Measurements from ENCODE around the gene NOPCHAP1. TPM values are rescaled to one million over a fixed set of nuclear protein-coding genes. Genes with fewer than 3 reads are reported as not detected.
"Not testable (repeated sequence)": the region's sequence is repeated elsewhere in the genome, so short reads cannot be mapped to it uniquely, and the experiment has no call there.

The NOPCHAP1 gene
- 10 to 100 TPM; 10.5 to 18.0 (median 15.2) TPM for total RNA-seq
- polyA plus RNA-seq = 10 to 100 TPM; 11.6 to 11.7 TPM
- total RNA-seq = 12.0 reads per million, percentile 39 among the genes with 10 or more reads in this experiment

- H3K4me1 ChIP-seq (ENCODE audit: control insufficient read depth in 2 of 2, insufficient read depth in 2 of 2, low read length in 2 of 2) = peaks cover 12 to 13% of the 10 kb centered on the region in 2 donors
- H3K4me1 Mint-ChIP-seq = peaks cover 19 to 47% (median 37%) of the 10 kb centered on the region in 7 donors
- H3K27me3 ChIP-seq (ENCODE audit: control insufficient read depth in 2 of 2, insufficient read depth in 2 of 2, low read length in 2 of 2) = no peaks in the 10 kb centered on the region
- H3K27ac ChIP-seq (ENCODE audit: low read depth, low read length) = peak within 1 kb of the TSS; percentile 73
- POLR2A ChIA-PET = no interaction called here
- intact Hi-C loops (cut with micrococcal nuclease) = loop anchor here (1.0 to 10.0 kb wide), 12 partner anchors 28 to 1373 kb away; partner anchors contain the start of genes SLC41A2 (in 2 of the 2), WASHC4 (in 2 of the 2), C12orf75 (in 1 of the 2) and EID3 (in 1 of the 2)
- CTCF ChIA-PET = no interaction called here
- DNase-seq (peak; percentile 64 to 84 (median 78)), ATAC-seq (peak; percentile 100)
- H3K27me3 Mint-ChIP-seq = peaks cover 0 to 13% (median 5%) of the 10 kb centered on the region in 5 donors
- peaks cover 0 to 8% (median 0%) of the 10 kb centered on the region in 11 donors for H3K9me3 Mint-ChIP-seq
- peaks cover 8 to 28% (median 22%) of the 10 kb centered on the region in 5 donors for H3K36me3 Mint-ChIP-seq
- H3K36me3 ChIP-seq (ENCODE audit: control insufficient read depth in 2 of 3, insufficient read depth in 3 of 3, low read length in 3 of 3) = peaks cover 0 to 16% (median 0%) of the 10 kb centered on the region in 3 experiments
- H3K27ac Mint-ChIP-seq = peak within 1 kb of the TSS; percentile 63 to 87 (median 74)
- peak within 1 kb of the TSS; percentile 91 for H3K4me3 ChIP-seq (ENCODE audit: low read length)
- H3K4me3 Mint-ChIP-seq = peak within 1 kb of the TSS; percentile 90 to 95 (median 94)
- H3K9me3 ChIP-seq (ENCODE audit: control insufficient read depth in 2 of 3, low read length in 3 of 3) = no peaks in the 10 kb centered on the region
These were observed at the start of gene NOPCHAP1 for GRCh38 chr12:104986022-104986941. Gene NOPCHAP1 (plus strand): TSS chr12:104986316. CDS start chr12:104986353, 37 bp downstream.

- no peak overlapping the region for H3K4me3 Mint-ChIP-seq
- no peaks in the 10 kb centered on the region for H3K27me3 ChIP-seq (ENCODE audit: control insufficient read depth in 2 of 2, insufficient read depth in 2 of 2, low read length in 2 of 2)
- CTCF ChIA-PET = no interaction called here
These were observed 47.7 kb upstream of the NOPCHAP1 start for GRCh38 chr12:104938371-104938770.

GRCh38 chr12:104939089-104939488 is 47.0 kb upstream of the NOPCHAP1 start:
- ATAC-seq (no peak), DNase-seq (no peak)
- H3K36me3 ChIP-seq (ENCODE audit: control insufficient read depth in 2 of 3, insufficient read depth in 3 of 3, low read length in 3 of 3) = no peaks in the 10 kb centered on the region
- no peak overlapping the region for H3K4me3 Mint-ChIP-seq
- ChIA-PET POLR2A (no interaction called here), CTCF (no interaction called here)
- H3K4me1 Mint-ChIP-seq = peaks cover 0 to 2% (median 0%) of the 10 kb centered on the region in 7 donors
- no peak overlapping the region for H3K27ac Mint-ChIP-seq
- no peak overlapping the region for H3K27ac ChIP-seq (ENCODE audit: low read depth, low read length)
- H3K9me3 Mint-ChIP-seq = peaks cover 0 to 14% (median 5%) of the 10 kb centered on the region in 11 donors
- peaks cover 0 to 11% (median 3%) of the 10 kb centered on the region in 5 donors for H3K36me3 Mint-ChIP-seq
- intact Hi-C loops (cut with micrococcal nuclease) = no loop called here
- no peaks in the 10 kb centered on the region for H3K4me1 ChIP-seq (ENCODE audit: control insufficient read depth in 2 of 2, insufficient read depth in 2 of 2, low read length in 2 of 2)
- no peaks in the 10 kb centered on the region for H3K9me3 ChIP-seq (ENCODE audit: control insufficient read depth in 2 of 3, low read length in 3 of 3)
- H3K27me3 Mint-ChIP-seq = peaks cover 0 to 11% (median 3%) of the 10 kb centered on the region in 5 donors
- no peaks in the 10 kb centered on the region for H3K27me3 ChIP-seq (ENCODE audit: control insufficient read depth in 2 of 2, insufficient read depth in 2 of 2, low read length in 2 of 2)
- H3K4me3 ChIP-seq (ENCODE audit: low read length) = no peak overlapping the region

More at GRCh38 chr12:104938371-104938770, 47.7 kb upstream of the NOPCHAP1 start:
- no peak for ATAC-seq
- no peak overlapping the region for H3K4me3 ChIP-seq (ENCODE audit: low read length)
- intact Hi-C loops (cut with micrococcal nuclease) = no loop called here
- no peaks in the 10 kb centered on the region for H3K9me3 ChIP-seq (ENCODE audit: control insufficient read depth in 2 of 3, low read length in 3 of 3)
- no peak for DNase-seq
- Mint-ChIP-seq H3K9me3 (peaks cover 0 to 7% (median 2%) of the 10 kb centered on the region in 11 donors), H3K36me3 (peaks cover 0 to 9% (median under 1%) of the 10 kb centered on the region in 5 donors), H3K4me1 (peaks cover 0 to 2% (median 0%) of the 10 kb centered on the region in 7 donors), H3K27me3 (peaks cover 0 to 9% (median 3%) of the 10 kb centered on the region in 5 donors), H3K27ac (no peak overlapping the region)
- no peak overlapping the region for H3K27ac ChIP-seq (ENCODE audit: low read depth, low read length)
- POLR2A ChIA-PET = interaction anchor here (0.7 kb wide), 1 partner anchor 206 kb away, joined by 5 read pairs; no protein-coding TSS in a partner anchor
- no peaks in the 10 kb centered on the region for H3K4me1 ChIP-seq (ENCODE audit: control insufficient read depth in 2 of 2, insufficient read depth in 2 of 2, low read length in 2 of 2)
- no peaks in the 10 kb centered on the region for H3K36me3 ChIP-seq (ENCODE audit: control insufficient read depth in 2 of 3, insufficient read depth in 3 of 3, low read length in 3 of 3)

GRCh38 chr12:104941454-104941853 is 44.7 kb upstream of the NOPCHAP1 start:
- Histone ChIP-seq H3K4me3 (ENCODE audit: low read length) (no peak overlapping the region), H3K27ac (ENCODE audit: low read depth, low read length) (no peak overlapping the region), H3K27me3 (ENCODE audit: control insufficient read depth in 2 of 2, insufficient read depth in 2 of 2, low read length in 2 of 2) (no peaks in the 10 kb centered on the region), H3K4me1 (ENCODE audit: control insufficient read depth in 2 of 2, insufficient read depth in 2 of 2, low read length in 2 of 2) (no peaks in the 10 kb centered on the region), H3K9me3 (ENCODE audit: control insufficient read depth in 2 of 3, low read length in 3 of 3) (no peaks in the 10 kb centered on the region), H3K36me3 (ENCODE audit: control insufficient read depth in 2 of 3, insufficient read depth in 3 of 3, low read length in 3 of 3) (no peaks in the 10 kb centered on the region)
- Mint-ChIP-seq H3K4me3 (no peak overlapping the region), H3K27me3 (peaks cover 0 to 12% (median 3%) of the 10 kb centered on the region in 5 donors), H3K9me3 (peaks cover 0 to 20% (median 6%) of the 10 kb centered on the region in 11 donors), H3K4me1 (no peaks in the 10 kb centered on the region), H3K27ac (no peak overlapping the region), H3K36me3 (peaks cover 0 to 9% (median 3%) of the 10 kb centered on the region in 5 donors)
- intact Hi-C loops (cut with micrococcal nuclease) = no loop called here
- ATAC-seq (no peak), DNase-seq (no peak)
- POLR2A ChIA-PET = no interaction called here
- CTCF ChIA-PET = interaction anchor here (0.7 kb wide), 1 partner anchor 75 kb away, joined by 3 read pairs; no protein-coding TSS in a partner anchor

- Histone ChIP-seq H3K27ac (ENCODE audit: low read depth, low read length) (no peak overlapping the region), H3K4me3 (ENCODE audit: low read length) (no peak overlapping the region), H3K27me3 (ENCODE audit: control insufficient read depth in 2 of 2, insufficient read depth in 2 of 2, low read length in 2 of 2) (no peaks in the 10 kb centered on the region), H3K9me3 (ENCODE audit: control insufficient read depth in 2 of 3, low read length in 3 of 3) (no peaks in the 10 kb centered on the region), H3K4me1 (ENCODE audit: control insufficient read depth in 2 of 2, insufficient read depth in 2 of 2, low read length in 2 of 2) (no peaks in the 10 kb centered on the region), H3K36me3 (ENCODE audit: control insufficient read depth in 2 of 3, insufficient read depth in 3 of 3, low read length in 3 of 3) (no peaks in the 10 kb centered on the region)
- Mint-ChIP-seq H3K36me3 (peaks cover 0 to 9% (median 3%) of the 10 kb centered on the region in 5 donors), H3K27ac (no peak overlapping the region), H3K4me3 (no peak overlapping the region), H3K9me3 (peaks cover 0 to 20% (median 6%) of the 10 kb centered on the region in 11 donors), H3K27me3 (peaks cover 0 to 15% (median 3%) of the 10 kb centered on the region in 5 donors), H3K4me1 (no peaks in the 10 kb centered on the region)
- ATAC-seq (no peak), DNase-seq (no peak)
- intact Hi-C loops (cut with micrococcal nuclease) = no loop called here
- POLR2A ChIA-PET = no interaction called here
- CTCF ChIA-PET = no interaction called here
These were observed 44.0 kb upstream of the NOPCHAP1 start for GRCh38 chr12:104942075-104942474.

GRCh38 chr12:104943401-104943800 is 42.7 kb upstream of the NOPCHAP1 start:
- not testable (repeated sequence) for ATAC-seq

More at GRCh38 chr12:104943401-104943800, 42.7 kb upstream of the NOPCHAP1 start:
- H3K4me3 ChIP-seq (ENCODE audit: low read length); H3K4me1 ChIP-seq (ENCODE audit: control insufficient read depth in 2 of 2, insufficient read depth in 2 of 2, low read length in 2 of 2); H3K27ac ChIP-seq (ENCODE audit: low read depth, low read length); H3K27me3 ChIP-seq (ENCODE audit: control insufficient read depth in 2 of 2, insufficient read depth in 2 of 2, low read length in 2 of 2); DNase-seq; H3K36me3 ChIP-seq (ENCODE audit: control insufficient read depth in 2 of 3, insufficient read depth in 3 of 3, low read length in 3 of 3); H3K36me3 Mint-ChIP-seq; H3K4me3 Mint-ChIP-seq; H3K9me3 ChIP-seq (ENCODE audit: control insufficient read depth in 2 of 3, low read length in 3 of 3); H3K4me1 Mint-ChIP-seq; CTCF ChIA-PET; intact Hi-C loops (cut with micrococcal nuclease): not testable (repeated sequence)
- H3K27me3 Mint-ChIP-seq = peaks cover 0 to 15% (median under 1%) of the 10 kb centered on the region in 5 donors
- POLR2A ChIA-PET = interaction anchor here (0.6 kb wide), 1 partner anchor 11 kb away, joined by 4 read pairs; no protein-coding TSS in a partner anchor
- peaks cover 0 to 20% (median 6%) of the 10 kb centered on the region in 11 donors for H3K9me3 Mint-ChIP-seq
- H3K27ac Mint-ChIP-seq = peak overlapping the region in 1 of 9 donors; percentile 8
